ENCODE data around the gene ARHGAP24. TPM values are rescaled to one million over a fixed set of nuclear protein-coding genes. Genes with fewer than 3 reads are reported as not detected.

ARHGAP24 gene
- total RNA-seq, 1 experiment from 2014 or later, result 1.3 TPM

- TF ChIP-seq REST (IDR thresholded peaks at IDR 0.05; ENCODE audit: low read depth), result no peak
These were observed 23.3 kb downstream of the ARHGAP24 start (continued) for GRCh38 chr4:85498068-85498733.

- H3K4me2 ChIP-seq (ENCODE audit: low read length), result no peak overlapping the region
- no peaks in the 10 kb centered on the region for H3K27me3 ChIP-seq (ENCODE audit: insufficient read depth, low read length)
- H3K9me2 ChIP-seq (ENCODE audit: insufficient read depth), result no peaks in the 10 kb centered on the region
- H4K20me1 ChIP-seq (ENCODE audit: insufficient read depth), result no peaks in the 10 kb centered on the region
- H3K79me2 ChIP-seq (ENCODE audit: insufficient read depth, low read length), result no peaks in the 10 kb centered on the region
- H3K9me3 ChIP-seq (ENCODE audit: control insufficient read depth in 1 of 2, insufficient read depth in 1 of 2, low read depth in 1 of 2, low read length in 2 of 2), result no peaks in the 10 kb centered on the region
- no peak overlapping the region for H3K27ac ChIP-seq (ENCODE audit: low read depth, low read length)
- no peak overlapping the region for H2AFZ ChIP-seq (ENCODE audit: low read depth, low read length, poor library complexity, severe bottlenecking)
- no peak for DNase-seq (ENCODE audit: low read depth, low spot score)
- intact Hi-C loops (cut with micrococcal nuclease), result no loop called here
- H3K4me3 ChIP-seq (replicated peaks in 1 of 2; ENCODE audit: low read depth in 1 of 2, low read length in 2 of 2), result no peak overlapping the region
- ChIA-PET CTCF (interaction anchor here (1.3 kb wide), 1 partner anchor 24 kb away, joined by 3 read pairs; the partner anchor contains the start of gene ARHGAP24), RAD21 (ENCODE audit: low non-redundant PET in 1 of 2, low total read pairs in 2 of 2, uncharacterized antibody in 2 of 2, unreplicated experiment in 2 of 2) (no interaction called here), POLR2A (interaction anchor here (1.7 kb wide), 1 partner anchor 10 kb away, joined by 6 read pairs; no protein-coding TSS in a partner anchor)
- BruUV-seq (replicated peaks), result no TSS peak
- TF ChIP-seq SRF (IDR thresholded peaks at IDR 0.05; ENCODE audit: low read depth), result no peak
- TF ChIP-seq ZFX (IDR thresholded peaks at IDR 0.05), result no peak
- TF ChIP-seq CTCF (IDR thresholded peaks at IDR 0.05 in 2 of 3, conservative IDR thresholded peaks at IDR 0.05 in 1 of 3; ENCODE audit: borderline replicate concordance in 1 of 3, insufficient read depth in 1 of 3, low read depth in 2 of 3, low read length in 2 of 3), result no peak
- H3K4me1 ChIP-seq (ENCODE audit: control insufficient read depth in 1 of 2, insufficient read depth in 2 of 2, low read length in 2 of 2), result peaks cover 0 to 34% of the 10 kb centered on the region in 2 experiments; a peak in 2 of 4 replicates
- no peaks in the 10 kb centered on the region for H3K36me3 ChIP-seq (ENCODE audit: control insufficient read depth in 1 of 2, insufficient read depth in 2 of 2, low read length in 2 of 2)
- ATAC-seq, result no peak
- H3K9ac ChIP-seq (ENCODE audit: low read length), result no peak overlapping the region
These were observed 24.6 kb downstream of the ARHGAP24 start for GRCh38 chr4:85499573-85499972.
